Astrocyte (in vitro differentiated cells and primary cell): ENCODE data around the gene RHOT1.

Experiments
- EZH2 ChIP-seq: IDR thresholded peaks from 2 replicates; pipeline ENCODE4 v1.6.1; 2012; ENCODE audit warnings: mild to moderate bottlenecking, low read length, inconsistent platforms; ENCODE audit not compliant: insufficient read depth
- TF ChIP-seq, protein P1 (sequence below): IDR thresholded peaks from 2 replicates; pipeline ENCODE4 v1.5.1; 2011; ENCODE audit warnings: low read depth, mild to moderate bottlenecking, inconsistent platforms, low read length, moderate library complexity; ENCODE audit not compliant: insufficient read depth

- TF ChIP-seq, protein P1, sequence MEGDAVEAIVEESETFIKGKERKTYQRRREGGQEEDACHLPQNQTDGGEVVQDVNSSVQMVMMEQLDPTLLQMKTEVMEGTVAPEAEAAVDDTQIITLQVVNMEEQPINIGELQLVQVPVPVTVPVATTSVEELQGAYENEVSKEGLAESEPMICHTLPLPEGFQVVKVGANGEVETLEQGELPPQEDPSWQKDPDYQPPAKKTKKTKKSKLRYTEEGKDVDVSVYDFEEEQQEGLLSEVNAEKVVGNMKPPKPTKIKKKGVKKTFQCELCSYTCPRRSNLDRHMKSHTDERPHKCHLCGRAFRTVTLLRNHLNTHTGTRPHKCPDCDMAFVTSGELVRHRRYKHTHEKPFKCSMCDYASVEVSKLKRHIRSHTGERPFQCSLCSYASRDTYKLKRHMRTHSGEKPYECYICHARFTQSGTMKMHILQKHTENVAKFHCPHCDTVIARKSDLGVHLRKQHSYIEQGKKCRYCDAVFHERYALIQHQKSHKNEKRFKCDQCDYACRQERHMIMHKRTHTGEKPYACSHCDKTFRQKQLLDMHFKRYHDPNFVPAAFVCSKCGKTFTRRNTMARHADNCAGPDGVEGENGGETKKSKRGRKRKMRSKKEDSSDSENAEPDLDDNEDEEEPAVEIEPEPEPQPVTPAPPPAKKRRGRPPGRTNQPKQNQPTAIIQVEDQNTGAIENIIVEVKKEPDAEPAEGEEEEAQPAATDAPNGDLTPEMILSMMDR = no peak
- TF ChIP-seq EZH2 = no peak
Observed at GRCh38 chr17:32112416-32112815, 29.9 kb upstream of the RHOT1 start.
